ENCODE results near the gene GMDS.

GMDS gene

DNA sequence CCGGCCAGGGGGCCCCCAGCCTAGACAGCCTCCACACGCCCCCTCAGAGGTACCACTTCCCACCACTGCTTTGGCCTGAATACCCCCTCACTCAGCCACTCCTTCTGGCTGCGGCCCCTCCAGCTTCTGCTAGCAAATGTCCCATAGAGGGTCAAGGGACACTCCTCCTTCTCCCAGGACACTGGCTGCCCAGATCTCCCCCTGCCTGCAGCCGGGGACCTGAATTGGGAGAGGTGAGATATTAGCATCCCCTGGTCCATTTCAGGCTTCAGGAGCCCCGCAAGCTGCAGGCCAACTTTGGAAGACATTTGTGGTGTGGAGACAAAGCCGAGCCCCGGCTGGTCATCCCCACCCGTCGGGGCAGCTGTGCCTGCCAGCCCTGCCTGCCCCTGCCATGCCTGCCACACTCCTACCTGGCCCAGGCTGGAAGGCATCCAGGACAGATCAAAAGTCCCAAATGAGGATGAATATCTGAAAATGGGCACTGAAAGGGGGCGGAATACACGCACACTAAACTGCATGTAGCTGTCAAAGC is 668.2 kb downstream of the GMDS start:
- no peaks in the 10 kb centered on the region for H3K27me3 ChIP-seq
- H3K4me3 ChIP-seq = no peak overlapping the region
- no peak for DNase-seq
- intact Hi-C loops (cut with DNase I; ENCODE audit: low total_unique reads) = no loop called here
- H3K36me3 ChIP-seq = no peaks in the 10 kb centered on the region
- peak overlapping the region; percentile 44 to 84 for H3K27ac ChIP-seq
- H3K9me3 ChIP-seq = no peaks in the 10 kb centered on the region
- peaks cover 0 to 38% (median 29%) of the 10 kb centered on the region in 4 donors for H3K4me1 ChIP-seq
- no peak for TF ChIP-seq CTCF (IDR thresholded peaks at IDR 0.05)

- peak in 1 of 2 donors; percentile 31 for DNase-seq
- no peak for TF ChIP-seq CTCF (IDR thresholded peaks at IDR 0.05)
- intact Hi-C loops (cut with DNase I; ENCODE audit: low total_unique reads) = no loop called here
- no peaks in the 10 kb centered on the region for H3K27me3 ChIP-seq
- H3K9me3 ChIP-seq = peaks cover 0 to 4% (median 0%) of the 10 kb centered on the region in 3 donors
- peaks cover 0 to 38% (median 29%) of the 10 kb centered on the region in 4 donors for H3K4me1 ChIP-seq
- H3K27ac ChIP-seq = peak overlapping the region; percentile 84 to 88
- no peak overlapping the region for H3K4me3 ChIP-seq
- H3K36me3 ChIP-seq = no peaks in the 10 kb centered on the region
Measured at GRCh38 chr6:1576711-1577110, 668.7 kb downstream of the GMDS start.

GRCh38 chr6:1576166-1576565 is 669.2 kb downstream of the GMDS start:
- Histone ChIP-seq H3K9me3 (peaks cover 0 to 10% (median 0%) of the 10 kb centered on the region in 3 donors), H3K27me3 (no peaks in the 10 kb centered on the region), H3K4me3 (no peak overlapping the region), H3K27ac (peak overlapping the region; percentile 84 to 88), H3K36me3 (no peaks in the 10 kb centered on the region), H3K4me1 (peaks cover 0 to 38% (median 29%) of the 10 kb centered on the region in 4 donors)
- no peak for DNase-seq
- intact Hi-C loops (cut with DNase I; ENCODE audit: low total_unique reads) = no loop called here
- no peak for TF ChIP-seq CTCF (IDR thresholded peaks at IDR 0.05)

DNA sequence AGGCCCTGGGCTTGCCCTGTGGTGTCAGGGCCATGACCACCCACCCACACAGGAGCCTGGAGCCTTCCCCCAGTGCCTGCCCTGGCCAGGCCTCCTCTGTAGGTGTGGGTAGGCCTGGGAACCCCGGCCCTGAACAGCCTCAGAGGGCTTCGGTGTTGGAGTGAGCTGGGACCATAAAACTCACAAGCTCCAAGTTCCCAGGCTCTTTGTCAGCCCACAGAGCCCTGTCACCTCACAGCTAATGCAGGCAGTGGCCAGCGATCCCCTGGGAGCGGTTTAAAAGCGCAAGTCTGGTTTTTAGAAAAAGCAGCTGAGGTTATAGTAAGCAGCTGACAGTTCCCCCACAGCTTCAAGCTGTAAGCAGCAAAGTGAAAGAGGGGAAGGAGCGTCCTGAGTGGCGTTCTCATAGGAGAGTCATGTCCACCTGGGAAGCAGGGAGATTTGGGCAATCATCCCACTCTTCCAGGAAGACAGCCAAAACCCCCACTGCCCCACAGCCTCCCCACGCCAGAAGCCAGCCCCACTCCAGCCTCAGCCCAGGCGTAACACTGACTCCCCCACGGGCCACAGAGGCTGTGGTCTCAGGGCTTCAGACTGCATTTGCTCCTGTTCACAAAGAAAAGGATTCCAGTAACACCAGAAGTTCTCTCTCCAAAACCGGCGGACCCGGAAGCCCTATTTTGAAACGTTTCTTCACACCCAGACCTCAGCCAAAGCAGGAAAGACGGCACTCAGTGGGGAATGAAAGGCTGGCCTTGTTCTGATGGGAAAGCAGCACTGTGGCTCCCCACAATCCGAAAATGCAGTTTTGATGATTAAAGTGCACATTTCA is 670.0 kb downstream of the GMDS start:
- Histone ChIP-seq H3K27ac (peak overlapping the region; percentile 84 to 88), H3K4me3 (peak overlapping the region; percentile 31 to 35), H3K4me1 (peaks cover 0 to 38% (median 29%) of the 10 kb centered on the region in 4 donors), H3K27me3 (no peaks in the 10 kb centered on the region), H3K9me3 (peaks cover 0 to 15% (median 0%) of the 10 kb centered on the region in 3 donors), H3K36me3 (no peaks in the 10 kb centered on the region)
- DNase-seq = peak; percentile 52 to 90
- intact Hi-C loops (cut with DNase I; ENCODE audit: low total_unique reads) = loop anchor here (1.0 kb wide), 1 partner anchor 21 kb away; no protein-coding TSS in a partner anchor
- TF ChIP-seq CTCF (IDR thresholded peaks at IDR 0.05) = no peak

- H3K27ac ChIP-seq = peak overlapping the region; percentile 84 to 88
- no peak overlapping the region for H3K4me3 ChIP-seq
- intact Hi-C loops (cut with DNase I; ENCODE audit: low total_unique reads) = loop anchor here (1.0 kb wide), 1 partner anchor 21 kb away; no protein-coding TSS in a partner anchor
- H3K9me3 ChIP-seq = peaks cover 0 to 15% (median 0%) of the 10 kb centered on the region in 3 donors
- H3K4me1 ChIP-seq = peaks cover 0 to 38% (median 29%) of the 10 kb centered on the region in 4 donors
- TF ChIP-seq CTCF (IDR thresholded peaks at IDR 0.05) = no peak
- H3K27me3 ChIP-seq = no peaks in the 10 kb centered on the region
- no peaks in the 10 kb centered on the region for H3K36me3 ChIP-seq
- no peak for DNase-seq
Measured at GRCh38 chr6:1574890-1575209, 670.6 kb downstream of the GMDS start.

All from tibial artery (tissue), 4 donors.